Mesenchymal stem cell (in vitro differentiated cells and primary cell): Measurements from ENCODE around the gene ANXA6.

Experiments used
- DNase-seq: peaks from one replicate; pipeline ENCODE4 v3.0.0-alpha.2; 2013
- H2AFZ ChIP-seq: one replicate; pipeline ENCODE4 v1.6.1; 2013; ENCODE audit warnings: low read depth, mild to moderate bottlenecking, control low read depth, inconsistent platforms, low read length, moderate library complexity
- H2AK5ac ChIP-seq: 2 replicates; pipeline ENCODE4 v1.6.1; 2013; ENCODE audit warnings: low read length, moderate library complexity, mild to moderate bottlenecking, inconsistent platforms; ENCODE audit not compliant: severe bottlenecking
- H2BK120ac ChIP-seq: one replicate; pipeline ENCODE4 v1.6.1; 2013; ENCODE audit warnings: low read depth, mild to moderate bottlenecking, inconsistent platforms, low read length, moderate library complexity
- H2BK12ac ChIP-seq, 2 experiments: one replicate each; pipeline ENCODE4 v1.6.1; 2013; ENCODE audit warnings: inconsistent platforms in 2 of 2, low read length in 2 of 2, mild to moderate bottlenecking in 2 of 2, moderate library complexity in 2 of 2, control low read depth in 1 of 2
- H2BK15ac ChIP-seq: one replicate; pipeline ENCODE4 v1.6.1; 2013; ENCODE audit warnings: mild to moderate bottlenecking, low read depth, inconsistent platforms; ENCODE audit not compliant: poor library complexity, severe bottlenecking
- H2BK5ac ChIP-seq: 2 replicates; pipeline ENCODE4 v1.6.1; 2013; ENCODE audit warnings: low read depth, mild to moderate bottlenecking, low read length, control low read depth, inconsistent platforms; ENCODE audit not compliant: poor library complexity, severe bottlenecking
- H3K14ac ChIP-seq, 2 experiments: one replicate each; pipeline ENCODE4 v1.6.1; 2013; ENCODE audit warnings: inconsistent platforms in 2 of 2, low read length in 2 of 2, control low read depth in 1 of 2, mild to moderate bottlenecking in 1 of 2, moderate library complexity in 1 of 2
- H3K18ac ChIP-seq, 2 experiments: one replicate each; pipeline ENCODE4 v1.6.1; 2013; ENCODE audit warnings: inconsistent platforms in 2 of 2, low read length in 2 of 2, control low read depth in 1 of 2, low read depth in 1 of 2, mild to moderate bottlenecking in 1 of 2
- H3K23ac ChIP-seq, 2 experiments: one replicate each; pipeline ENCODE4 v1.6.1; 2013; ENCODE audit warnings: inconsistent platforms in 2 of 2, low read length in 2 of 2, mild to moderate bottlenecking in 2 of 2, moderate library complexity in 2 of 2, control low read depth in 1 of 2
- H3K27ac ChIP-seq: 2 replicates; pipeline ENCODE4 v1.5.1; 2013; ENCODE audit warnings: mild to moderate bottlenecking, moderate library complexity, low read length, control low read depth, inconsistent platforms; ENCODE audit not compliant: poor library complexity, severe bottlenecking
- H3K27me3 ChIP-seq, 2 experiments: 2 replicates each; pipeline versions ENCODE4 v1.6.1 to v1.7.0; 2013; ENCODE audit warnings: low read length in 2 of 2, mild to moderate bottlenecking in 2 of 2, moderate library complexity in 2 of 2, control low read depth in 1 of 2, inconsistent platforms in 1 of 2; ENCODE audit not compliant: control insufficient read depth in 1 of 2, insufficient read depth in 1 of 2
- H3K36me3 ChIP-seq, 2 experiments: 2 replicates each; pipeline versions ENCODE4 v1.6.1 to v1.7.0; 2013; ENCODE audit warnings: low read length in 2 of 2, control low read depth in 1 of 2, inconsistent platforms in 1 of 2, low read depth in 1 of 2, mild to moderate bottlenecking in 1 of 2; ENCODE audit not compliant: insufficient read depth in 2 of 2, control insufficient read depth in 1 of 2
- H3K4ac ChIP-seq, 2 experiments: one replicate each; pipeline ENCODE4 v1.6.1; 2013; ENCODE audit warnings: inconsistent platforms in 2 of 2, low read length in 2 of 2, mild to moderate bottlenecking in 2 of 2, moderate library complexity in 2 of 2, control low read depth in 1 of 2, low read depth in 1 of 2
- H3K4me1 ChIP-seq: 2 replicates; pipeline ENCODE4 v1.6.1; 2013; ENCODE audit warnings: low read depth, low read length, control low read depth; ENCODE audit not compliant: control insufficient read depth, insufficient read depth
- H3K4me2 ChIP-seq: 2 replicates; pipeline ENCODE4 v1.6.1; 2013; ENCODE audit warnings: low read length, mild to moderate bottlenecking, inconsistent platforms; ENCODE audit not compliant: poor library complexity, severe bottlenecking
- H3K4me3 ChIP-seq, 2 experiments: 2 replicates each; pipeline versions ENCODE4 v1.5.1 to v1.7.0; 2013; ENCODE audit warnings: low read length in 2 of 2, mild to moderate bottlenecking in 2 of 2, control low read depth in 1 of 2, low read depth in 1 of 2; ENCODE audit not compliant: insufficient read depth in 1 of 2
- H3K79me1 ChIP-seq: replicated peaks from 2 replicates; pipeline ENCODE4 v1.6.1; 2013; ENCODE audit warnings: mild to moderate bottlenecking, control low read depth, low read length, inconsistent platforms; ENCODE audit not compliant: poor library complexity, severe bottlenecking
- H3K9ac ChIP-seq: 2 replicates; pipeline ENCODE4 v1.7.0; 2013; ENCODE audit warnings: mild to moderate bottlenecking, low read length, moderate library complexity
- H3K9me3 ChIP-seq: 2 replicates; pipeline ENCODE4 v1.7.0; 2013; ENCODE audit warnings: mild to moderate bottlenecking, low read length; ENCODE audit not compliant: control insufficient read depth
- H4K8ac ChIP-seq: one replicate; pipeline ENCODE4 v1.6.1; 2013; ENCODE audit warnings: inconsistent platforms, mild to moderate bottlenecking, low read length, moderate library complexity
- H4K91ac ChIP-seq: one replicate; pipeline ENCODE4 v1.6.1; 2013; ENCODE audit warnings: mild to moderate bottlenecking, low read length, inconsistent platforms
- WGBS: methylation state at CpG from one replicate; pipeline ENCODE4 v1.1.7; 2013; ENCODE audit warnings: mixed read lengths; 5-methylcytosine and 5-hydroxymethylcytosine counted together

Gene ANXA6

GRCh38 chr5:151143645-151144044 is 13.9 kb downstream of the ANXA6 start:
- H2AFZ ChIP-seq = no peak overlapping the region
- H3K36me3 ChIP-seq = peaks cover 81 to 87% of the 10 kb centered on the region in 2 experiments
- no peak overlapping the region for H3K4me2 ChIP-seq
- H3K18ac ChIP-seq = no peak overlapping the region
- H2BK15ac ChIP-seq = no peak overlapping the region
- H3K9me3 ChIP-seq = no peaks in the 10 kb centered on the region
- H3K27me3 ChIP-seq = no peaks in the 10 kb centered on the region
- no peak overlapping the region for H3K27ac ChIP-seq
- H3K23ac ChIP-seq = no peak overlapping the region
- H3K4me1 ChIP-seq = peaks cover 21% of the 10 kb centered on the region
- peaks cover 27% of the 10 kb centered on the region for H3K79me1 ChIP-seq
- H4K8ac ChIP-seq = no peak overlapping the region
- no peak overlapping the region for H2BK120ac ChIP-seq
- H3K9ac ChIP-seq = no peak overlapping the region
- H2AK5ac ChIP-seq = no peak overlapping the region
- no peak overlapping the region for H2BK5ac ChIP-seq
- H2BK12ac ChIP-seq = no peak overlapping the region
- no peak overlapping the region for H3K14ac ChIP-seq
- H4K91ac ChIP-seq = no peak overlapping the region
- WGBS = 93% methylated on average over 7 of the region's 7 CpGs
- H3K4me3 ChIP-seq = no peak overlapping the region
- DNase-seq = no peak
- no peak overlapping the region for H3K4ac ChIP-seq

GRCh38 chr5:151142933-151143332 is 14.6 kb downstream of the ANXA6 start:
- Histone ChIP-seq H3K9ac (no peak overlapping the region), H3K18ac (no peak overlapping the region), H4K91ac (no peak overlapping the region), H2BK15ac (no peak overlapping the region), H3K9me3 (no peaks in the 10 kb centered on the region), H2BK120ac (no peak overlapping the region), H4K8ac (no peak overlapping the region), H3K4me3 (no peak overlapping the region), H3K79me1 (peaks cover 32% of the 10 kb centered on the region), H3K4me2 (no peak overlapping the region), H3K23ac (no peak overlapping the region), H3K4me1 (peaks cover 19% of the 10 kb centered on the region), H3K4ac (no peak overlapping the region), H2BK5ac (no peak overlapping the region), H3K27ac (no peak overlapping the region), H3K27me3 (no peaks in the 10 kb centered on the region), H3K36me3 (peaks cover 85 to 90% of the 10 kb centered on the region in 2 experiments), H2AFZ (no peak overlapping the region), H3K14ac (no peak overlapping the region), H2BK12ac (no peak overlapping the region), H2AK5ac (no peak overlapping the region)
- DNase-seq = no peak
- 100% methylated on average over 1 of the region's 1 CpG for WGBS

- H3K79me1 ChIP-seq = peaks cover 37% of the 10 kb centered on the region
- no peaks in the 10 kb centered on the region for H3K9me3 ChIP-seq
- H3K4me1 ChIP-seq = peaks cover 19% of the 10 kb centered on the region
- H2BK12ac ChIP-seq = no peak overlapping the region
- H2BK120ac ChIP-seq = no peak overlapping the region
- 70% methylated on average over 15 of the region's 15 CpGs for WGBS
- no peak overlapping the region for H3K23ac ChIP-seq
- no peak overlapping the region for H3K14ac ChIP-seq
- H3K4me2 ChIP-seq = no peak overlapping the region
- no peak for DNase-seq
- H3K4ac ChIP-seq = no peak overlapping the region
- H3K9ac ChIP-seq = peak overlapping the region; percentile 34
- no peak overlapping the region for H3K4me3 ChIP-seq
- H2AK5ac ChIP-seq = no peak overlapping the region
- no peak overlapping the region for H2AFZ ChIP-seq
- no peak overlapping the region for H3K18ac ChIP-seq
- peaks cover 82 to 92% of the 10 kb centered on the region in 2 experiments for H3K36me3 ChIP-seq
- H4K91ac ChIP-seq = no peak overlapping the region
- no peaks in the 10 kb centered on the region for H3K27me3 ChIP-seq
- H2BK15ac ChIP-seq = no peak overlapping the region
- no peak overlapping the region for H4K8ac ChIP-seq
- no peak overlapping the region for H2BK5ac ChIP-seq
- peak overlapping the region; percentile 24 for H3K27ac ChIP-seq
These were observed 16.0 kb downstream of the ANXA6 start for GRCh38 chr5:151141535-151141934.

GRCh38 chr5:151140686-151141459 is 16.7 kb downstream of the ANXA6 start:
- H3K9me3 ChIP-seq = no peaks in the 10 kb centered on the region
- H3K27me3 ChIP-seq = no peaks in the 10 kb centered on the region
- DNase-seq = no peak

More at GRCh38 chr5:151140686-151141459, 16.7 kb downstream of the ANXA6 start:
- H2BK5ac ChIP-seq = no peak overlapping the region
- H3K14ac ChIP-seq = no peak overlapping the region
- H3K4me2 ChIP-seq = no peak overlapping the region
- H2BK15ac ChIP-seq = no peak overlapping the region
- H3K23ac ChIP-seq = peak overlapping the region in 1 of 2 experiments; percentile 46
- H4K91ac ChIP-seq = no peak overlapping the region
- H3K4me1 ChIP-seq = peaks cover 19% of the 10 kb centered on the region
- H3K36me3 ChIP-seq = peaks cover 82 to 92% of the 10 kb centered on the region in 2 experiments
- H3K79me1 ChIP-seq = peaks cover 34% of the 10 kb centered on the region
- no peak overlapping the region for H3K27ac ChIP-seq
- no peak overlapping the region for H2AFZ ChIP-seq
- H2BK12ac ChIP-seq = no peak overlapping the region
- H3K9ac ChIP-seq = peak overlapping the region; percentile 17
- WGBS = 93% methylated on average over 6 of the region's 7 CpGs
- no peak overlapping the region for H3K4ac ChIP-seq
- H4K8ac ChIP-seq = no peak overlapping the region
- no peak overlapping the region for H3K4me3 ChIP-seq
- no peak overlapping the region for H3K18ac ChIP-seq
- no peak overlapping the region for H2BK120ac ChIP-seq
- H2AK5ac ChIP-seq = no peak overlapping the region
